HepG2 (cell line): ENCODE results near the gene CACNA1G. TPM values are rescaled to one million over a fixed set of nuclear protein-coding genes. Genes with fewer than 3 reads are reported as not detected.

ENCODE experiments used
- ATAC-seq: fragments of 200-7000 bp; cut with Tn5 transposase; 3 replicates; pipeline ENCODE4 v1.9.1; 2020; ENCODE audit warnings: mild to moderate bottlenecking, moderate library complexity
- BruUV-seq: library from RNA; stranded (reverse); fragments of 400-500 nt; replicated peaks from 2 replicates; lab custom pipeline; 2021; lab: Mats Ljungman, UMichigan
- CTCF ChIA-PET: fragments of 300-600 bp; formaldehyde crosslinking; extraction: SDS; loops from one replicate; lab custom pipeline; 2021; ENCODE audit warnings: low total read pairs, inconsistent platforms, low intra/inter-chr PET ratio; lab: Yijun Ruan, JAX
- POLR2A ChIA-PET: fragments of 350-600 bp; sonication (Branson Sonifier 250); formaldehyde crosslinking; loops from one replicate; lab custom pipeline; 2020; ENCODE audit warnings: antibody characterized with exemption, inconsistent platforms; lab: Yijun Ruan, JAX
- DNase-seq: peaks from one replicate; pipeline ENCODE4 v3.0.0-alpha.2; 2015; ENCODE audit warnings: low spot score
- FAIRE-seq: peaks from 3 replicates; lab custom pipeline; 2011; peaks lifted over from hg19 to GRCh38; lab: Jason Lieb, UNC
- H2AFZ ChIP-seq: one replicate; pipeline ENCODE4 v1.6.1; 2011; ENCODE audit warnings: low read length, inconsistent platforms
- H3K27ac ChIP-seq: fragments of 300-600 bp; 3 replicates; pipeline ENCODE4 v1.8.0; 2011; ENCODE audit warnings: mixed run types, mild to moderate bottlenecking, mixed read lengths, low read length, inconsistent platforms; ENCODE audit not compliant: insufficient read depth; ENCODE audit errors: extremely low read length
- H3K27me3 ChIP-seq, 2 experiments: fragments of 200-600 bp in 1 of 2; 2 replicates in 1 of 2; 3 replicates in 1 of 2; pipeline versions ENCODE4 v1.6.0 to v1.8.0; 2011; ENCODE audit warnings: low read length in 2 of 2, mild to moderate bottlenecking in 2 of 2, moderate library complexity in 2 of 2, inconsistent platforms in 1 of 2; ENCODE audit not compliant: insufficient read depth in 2 of 2, control insufficient read depth in 1 of 2
- H3K36me3 ChIP-seq, 2 experiments: fragments of 200-600 bp in 1 of 2; replicated peaks in 1 of 2; 2 replicates in 1 of 2; 3 replicates in 1 of 2; pipeline versions ENCODE4 v1.5.1 to v1.8.0; 2011; ENCODE audit warnings: low read length in 2 of 2, inconsistent platforms in 1 of 2; ENCODE audit not compliant: insufficient read depth in 2 of 2, control insufficient read depth in 1 of 2
- H3K4me1 ChIP-seq: 2 replicates; pipeline ENCODE4 v1.5.1; 2012; ENCODE audit warnings: low read length, inconsistent platforms; ENCODE audit not compliant: insufficient read depth
- H3K4me2 ChIP-seq: 2 replicates; pipeline ENCODE4 v1.6.0; 2011; ENCODE audit warnings: low read depth, low read length, inconsistent platforms
- H3K4me3 ChIP-seq, 3 experiments: fragments of 200-600 bp in 1 of 3; sonication (generic), shearing (Covaris generic) in 1 of 3; replicated peaks in 1 of 3; 2 replicates each; pipeline ENCODE4 v1.5.1; 2011 to 2016; ENCODE audit warnings: low read length in 3 of 3, inconsistent platforms in 2 of 3, low read depth in 2 of 3, mild to moderate bottlenecking in 2 of 3, control low read depth in 1 of 3, mixed read lengths in 1 of 3; ENCODE audit not compliant: insufficient read depth in 1 of 3
- H3K79me2 ChIP-seq: one replicate; pipeline ENCODE4 v1.6.1; 2011; ENCODE audit warnings: low read length, inconsistent platforms; ENCODE audit not compliant: insufficient read depth
- H3K9ac ChIP-seq: 2 replicates; pipeline ENCODE4 v1.6.0; 2011; ENCODE audit warnings: mild to moderate bottlenecking, low read depth, low read length, inconsistent platforms; ENCODE audit not compliant: insufficient read depth
- H3K9me3 ChIP-seq: 2 replicates; pipeline ENCODE4 v1.5.1; 2012; ENCODE audit warnings: mild to moderate bottlenecking, low read length
- H4K20me1 ChIP-seq: 2 replicates; pipeline ENCODE4 v1.6.0; 2011; ENCODE audit warnings: inconsistent platforms, mild to moderate bottlenecking, low read length, moderate library complexity; ENCODE audit not compliant: insufficient read depth
- CREB1 ChIP-seq, 2 experiments: fragments of 450-650 bp in 1 of 2; IDR thresholded peaks; 2 replicates each; pipeline ENCODE4 v1.6.1; 2016 to 2017; ENCODE audit warnings: control low read depth in 1 of 2, mild to moderate bottlenecking in 1 of 2, missing compliant biosample characterization in 1 of 2, missing genetic modification characterization in 1 of 2
- MED8 ChIP-seq: sonication (generic); formaldehyde crosslinking; IDR thresholded peaks from 2 replicates; pipeline ENCODE4 v1.8.1; 2023; ENCODE audit warnings: mild to moderate bottlenecking, missing genetic modification reagents; ENCODE audit not compliant: insufficient replicate concordance
- NR2F2 ChIP-seq: IDR thresholded peaks from 2 replicates; pipeline ENCODE4 v1.6.1; 2012; ENCODE audit warnings: low read depth, inconsistent platforms, borderline replicate concordance
- PRMT3 ChIP-seq: sonication (generic); formaldehyde crosslinking; IDR thresholded peaks from 2 replicates; pipeline ENCODE4 v1.8.1; 2022; ENCODE audit warnings: low read depth, mild to moderate bottlenecking, moderate library complexity, missing genetic modification reagents, borderline replicate concordance
- TBX3 ChIP-seq: fragments of 450-650 bp; IDR thresholded peaks from 2 replicates; pipeline ENCODE4 v1.6.1; 2017; ENCODE audit warnings: antibody characterized with exemption, mild to moderate bottlenecking, inconsistent platforms, borderline replicate concordance
- ZNF143 ChIP-seq: sonication (generic); formaldehyde crosslinking; IDR thresholded peaks from 2 replicates; pipeline ENCODE4 v1.4.0; 2020; ENCODE audit warnings: missing genetic modification reagents
- ZNF766 ChIP-seq: sonication (generic); formaldehyde crosslinking; IDR thresholded peaks from 2 replicates; pipeline ENCODE4 v1.5.0; 2020; ENCODE audit warnings: missing genetic modification reagents, borderline replicate concordance
- WGBS: methylation state at CpG from one replicate; pipeline ENCODE4 v1.1.6; 2017; ENCODE audit warnings: low lambda C conversion rate; 5-methylcytosine and 5-hydroxymethylcytosine counted together
- in situ Hi-C: cut with HindIII; loops from 2 replicates; pipeline ENCODE4 v1.10.0; 2017; ENCODE audit warnings: low pct_unique_long_range_greater_than_20kb; ENCODE audit not compliant: extremely low pct_ligation_motif_present
- intact Hi-C: fragments of 100-400 bp; cut with micrococcal nuclease; formaldehyde crosslinking; loops from one replicate; pipeline ENCODE4 v1.10.0; 2022; ENCODE audit not compliant: unreplicated experiment
- polyA plus RNA-seq, 8 experiments: library from polyadenylated mRNA; depleted of rRNA in 3 of 8; stranded (reverse) in 7 of 8; unstranded in 1 of 8; fragments of >200 nt; fragmentation: Illumina TruSeq in 4 of 8; extraction: Trizol in 4 of 8; gene quantifications; 2 replicates each; pipeline versions ENCODE4 v1.2.1 to v1.2.3, GENCODE V29; 2011 to 2016; ENCODE audit warnings: low read depth in 4 of 8, missing spikeins in 1 of 8, mixed read lengths in 1 of 8; ENCODE audit not compliant: insufficient read depth in 1 of 8
- total RNA-seq, 5 experiments: library from RNA; depleted of rRNA; stranded (reverse); fragments of >200 nt; fragmentation: Illumina TruSeq; extraction: Trizol; gene quantifications; 2 replicates each; pipeline ENCODE4 v1.2.3, GENCODE V29; 2016; ENCODE audit warnings: low read depth in 1 of 5
- TF ChIP-seq, protein P1 (sequence below): sonication (generic); formaldehyde crosslinking; IDR thresholded peaks from 2 replicates; pipeline ENCODE4 v1.4.0; 2020; ENCODE audit warnings: missing genetic modification reagents, borderline replicate concordance
- TF ChIP-seq, protein P2 (sequence below): sonication (generic); formaldehyde crosslinking; IDR thresholded peaks from 2 replicates; pipeline ENCODE4 v1.4.0; 2020; ENCODE audit warnings: mild to moderate bottlenecking, missing genetic modification reagents, borderline replicate concordance

Gene CACNA1G
- total and polyA plus RNA-seq, 2 of the 13 experiments (the other 11 are each of a cell fraction or from before 2014, with no cell fraction given), result 0.02 TPM; not detected in 1

DNA sequence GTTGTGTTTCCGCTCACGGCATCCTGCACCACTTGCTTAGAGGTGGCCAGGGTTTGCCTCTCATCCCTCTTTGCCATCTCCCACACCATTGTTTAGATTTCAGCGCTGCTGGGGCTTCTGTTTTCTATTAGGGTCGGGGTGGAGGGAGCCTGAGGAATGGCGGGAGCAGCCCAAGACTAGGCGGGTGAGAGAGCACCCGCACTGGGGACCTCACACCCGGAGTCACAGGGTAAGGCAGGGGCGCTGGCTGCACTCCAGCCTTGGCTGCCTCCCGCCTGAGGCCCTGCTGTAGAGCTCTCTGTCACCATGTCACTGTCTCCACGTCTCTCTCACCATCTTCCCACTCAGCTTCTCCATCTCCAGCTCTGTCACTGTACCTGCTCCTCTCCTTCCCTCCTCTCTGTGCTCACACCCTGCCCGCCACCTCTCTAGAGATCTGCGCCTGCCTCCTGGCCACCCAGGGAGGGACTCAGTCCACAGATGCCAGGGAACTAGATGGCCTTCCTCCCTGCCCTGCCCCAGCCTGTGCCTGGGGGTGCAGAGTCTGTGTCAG, 41.4 kb downstream of the CACNA1G start (continued):
- TF ChIP-seq, protein P1, sequence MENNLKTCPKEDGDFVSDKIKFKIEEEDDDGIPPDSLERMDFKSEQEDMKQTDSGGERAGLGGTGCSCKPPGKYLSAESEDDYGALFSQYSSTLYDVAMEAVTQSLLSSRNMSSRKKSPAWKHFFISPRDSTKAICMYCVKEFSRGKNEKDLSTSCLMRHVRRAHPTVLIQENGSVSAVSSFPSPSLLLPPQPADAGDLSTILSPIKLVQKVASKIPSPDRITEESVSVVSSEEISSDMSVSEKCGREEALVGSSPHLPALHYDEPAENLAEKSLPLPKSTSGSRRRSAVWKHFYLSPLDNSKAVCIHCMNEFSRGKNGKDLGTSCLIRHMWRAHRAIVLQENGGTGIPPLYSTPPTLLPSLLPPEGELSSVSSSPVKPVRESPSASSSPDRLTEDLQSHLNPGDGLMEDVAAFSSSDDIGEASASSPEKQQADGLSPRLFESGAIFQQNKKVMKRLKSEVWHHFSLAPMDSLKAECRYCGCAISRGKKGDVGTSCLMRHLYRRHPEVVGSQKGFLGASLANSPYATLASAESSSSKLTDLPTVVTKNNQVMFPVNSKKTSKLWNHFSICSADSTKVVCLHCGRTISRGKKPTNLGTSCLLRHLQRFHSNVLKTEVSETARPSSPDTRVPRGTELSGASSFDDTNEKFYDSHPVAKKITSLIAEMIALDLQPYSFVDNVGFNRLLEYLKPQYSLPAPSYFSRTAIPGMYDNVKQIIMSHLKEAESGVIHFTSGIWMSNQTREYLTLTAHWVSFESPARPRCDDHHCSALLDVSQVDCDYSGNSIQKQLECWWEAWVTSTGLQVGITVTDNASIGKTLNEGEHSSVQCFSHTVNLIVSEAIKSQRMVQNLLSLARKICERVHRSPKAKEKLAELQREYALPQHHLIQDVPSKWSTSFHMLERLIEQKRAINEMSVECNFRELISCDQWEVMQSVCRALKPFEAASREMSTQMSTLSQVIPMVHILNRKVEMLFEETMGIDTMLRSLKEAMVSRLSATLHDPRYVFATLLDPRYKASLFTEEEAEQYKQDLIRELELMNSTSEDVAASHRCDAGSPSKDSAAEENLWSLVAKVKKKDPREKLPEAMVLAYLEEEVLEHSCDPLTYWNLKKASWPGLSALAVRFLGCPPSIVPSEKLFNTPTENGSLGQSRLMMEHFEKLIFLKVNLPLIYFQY (CRISPR knock-in tag), result no peak
- TF ChIP-seq ZNF143 (no peak), TBX3 (no peak), NR2F2 (no peak), MED8 (no peak), PRMT3 (no peak)
- TF ChIP-seq, protein P2, sequence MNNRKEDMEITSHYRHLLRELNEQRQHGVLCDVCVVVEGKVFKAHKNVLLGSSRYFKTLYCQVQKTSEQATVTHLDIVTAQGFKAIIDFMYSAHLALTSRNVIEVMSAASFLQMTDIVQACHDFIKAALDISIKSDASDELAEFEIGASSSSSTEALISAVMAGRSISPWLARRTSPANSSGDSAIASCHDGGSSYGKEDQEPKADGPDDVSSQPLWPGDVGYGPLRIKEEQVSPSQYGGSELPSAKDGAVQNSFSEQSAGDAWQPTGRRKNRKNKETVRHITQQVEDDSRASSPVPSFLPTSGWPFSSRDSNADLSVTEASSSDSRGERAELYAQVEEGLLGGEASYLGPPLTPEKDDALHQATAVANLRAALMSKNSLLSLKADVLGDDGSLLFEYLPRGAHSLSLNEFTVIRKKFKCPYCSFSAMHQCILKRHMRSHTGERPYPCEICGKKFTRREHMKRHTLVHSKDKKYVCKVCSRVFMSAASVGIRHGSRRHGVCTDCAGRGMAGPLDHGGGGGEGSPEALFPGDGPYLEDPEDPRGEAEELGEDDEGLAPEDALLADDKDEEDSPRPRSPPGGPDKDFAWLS (CRISPR knock-in tag), result no peak

DNA sequence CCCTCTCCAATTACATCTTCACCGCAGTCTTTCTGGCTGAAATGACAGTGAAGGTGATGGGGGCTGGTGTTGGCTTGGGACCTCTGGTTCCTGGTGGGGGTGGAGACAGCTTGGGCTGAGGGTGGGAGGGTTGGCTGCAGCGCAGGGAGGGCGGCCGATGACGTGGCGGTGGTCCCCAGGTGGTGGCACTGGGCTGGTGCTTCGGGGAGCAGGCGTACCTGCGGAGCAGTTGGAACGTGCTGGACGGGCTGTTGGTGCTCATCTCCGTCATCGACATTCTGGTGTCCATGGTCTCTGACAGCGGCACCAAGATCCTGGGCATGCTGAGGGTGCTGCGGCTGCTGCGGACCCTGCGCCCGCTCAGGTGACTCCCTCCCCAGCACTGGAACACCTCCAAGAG, 42.3 kb downstream of the CACNA1G start:
- Histone ChIP-seq H3K4me2 (no peak overlapping the region), H3K79me2 (no peaks in the 10 kb centered on the region), H2AFZ (no peak overlapping the region), H3K27ac (no peak overlapping the region), H3K27me3 (peaks cover 27 to 91% of the 10 kb centered on the region in 2 experiments; a peak in 4 of 5 replicates), H3K4me1 (no peaks in the 10 kb centered on the region), H3K9ac (no peak overlapping the region), H3K9me3 (no peaks in the 10 kb centered on the region), H3K36me3 (no peaks in the 10 kb centered on the region), H3K4me3 (no peak overlapping the region), H4K20me1 (no peaks in the 10 kb centered on the region)
- intact Hi-C loops (no loop called here), in situ Hi-C loops (no loop called here)
- ChIA-PET POLR2A (no interaction called here), CTCF (no interaction called here)
- 44% methylated on average over 6 of the region's 18 CpGs for WGBS
- ATAC-seq (no peak), DNase-seq (no peak), FAIRE-seq (no peak)
- no TSS peak for BruUV-seq
- TF ChIP-seq ZNF766 (CRISPR knock-in tag) (no peak), CREB1 (IDR thresholded peaks at IDR 0.05) (peak; percentile 64), CREB1 (CRISPR knock-in tag; IDR thresholded peaks at IDR 0.05) (no peak)
